K562 (cell line): Measurements from ENCODE around the gene BMAL1. TPM values are rescaled to one million over a fixed set of nuclear protein-coding genes. Genes with fewer than 3 reads are reported as not detected.

Experiments used
- ATAC-seq: fragments of 200-7000 bp; cut with Tn5 transposase; 3 replicates; pipeline ENCODE4 v1.9.1; 2020; ENCODE audit warnings: moderate library complexity
- BruUV-seq: library from RNA; stranded (reverse); fragments of 400-500 nt; replicated peaks from 2 replicates; lab custom pipeline; 2021; lab: Mats Ljungman, UMichigan
- CTCF ChIA-PET: fragments of 300-600 bp; formaldehyde crosslinking; extraction: SDS; loops from one replicate; lab custom pipeline; 2021; ENCODE audit warnings: low intra/inter-chr PET ratio; lab: Yijun Ruan, JAX
- POLR2A ChIA-PET: fragments of 300-600, 350-650 bp; sonication (Branson Sonifier 250); formaldehyde crosslinking; extraction: SDS; loops from one replicate; lab custom pipeline; 2021; ENCODE audit warnings: antibody characterized with exemption, inconsistent platforms; lab: Yijun Ruan, JAX
- DNase-seq, 4 experiments: peaks; one replicate each; pipeline versions ENCODE4 v3.0.0 to v3.0.0-alpha.2; 2011 to 2018; ENCODE audit warnings: low spot score in 3 of 4, mixed read lengths in 3 of 4; ENCODE audit errors: extremely low read depth in 1 of 4
- FAIRE-seq: peaks from 2 replicates; lab custom pipeline; 2011; peaks lifted over from hg19 to GRCh38; lab: Jason Lieb, UNC
- H2AFZ ChIP-seq: 2 replicates; pipeline ENCODE4 v1.6.0; 2011; ENCODE audit warnings: low read depth, low read length, control low read depth, inconsistent platforms
- H3K27ac ChIP-seq: fragments of 200-600 bp; 3 replicates; pipeline ENCODE4 v1.8.0; 2011; ENCODE audit warnings: low read depth, mild to moderate bottlenecking, control low read depth, inconsistent platforms, low read length, moderate library complexity, mixed read lengths; ENCODE audit errors: extremely low read depth
- H3K27me3 ChIP-seq, 2 experiments: fragments of 300-600 bp in 1 of 2; 2 replicates in 1 of 2; 3 replicates in 1 of 2; pipeline versions ENCODE4 v1.6.0 to v1.8.0; 2011; ENCODE audit warnings: inconsistent platforms in 2 of 2, low read length in 2 of 2, mild to moderate bottlenecking in 1 of 2, mixed read lengths in 1 of 2, moderate library complexity in 1 of 2; ENCODE audit not compliant: control insufficient read depth in 2 of 2, insufficient read depth in 2 of 2
- H3K36me3 ChIP-seq: fragments of 300-600 bp; 3 replicates; pipeline ENCODE4 v1.8.0; 2011; ENCODE audit warnings: mild to moderate bottlenecking, low read length, inconsistent platforms; ENCODE audit not compliant: control insufficient read depth, insufficient read depth
- H3K4me1 ChIP-seq, 2 experiments: fragments of 200-600 bp in 1 of 2; replicated peaks in 1 of 2; 2 replicates in 1 of 2; 3 replicates in 1 of 2; pipeline versions ENCODE4 v1.5.1 to v1.8.0; 2011; ENCODE audit warnings: inconsistent platforms in 2 of 2, low read length in 2 of 2, mild to moderate bottlenecking in 1 of 2, mixed read lengths in 1 of 2, moderate library complexity in 1 of 2; ENCODE audit not compliant: control insufficient read depth in 2 of 2, insufficient read depth in 2 of 2
- H3K4me2 ChIP-seq: 2 replicates; pipeline ENCODE4 v1.6.1; 2011; ENCODE audit warnings: low read length, control low read depth, inconsistent platforms, mixed read lengths; ENCODE audit not compliant: insufficient read depth
- H3K4me3 ChIP-seq: fragments of 200-600 bp; sonication (generic), shearing (Covaris generic); 2 replicates; pipeline ENCODE4 v1.5.1; 2016; ENCODE audit warnings: control low read depth, inconsistent platforms
- H3K79me2 ChIP-seq: fragments of 200-600 bp; 3 replicates; pipeline ENCODE4 v1.8.0; 2011; ENCODE audit warnings: low read length, inconsistent platforms; ENCODE audit not compliant: control insufficient read depth, insufficient read depth
- H3K9ac ChIP-seq, 2 experiments: 2 replicates each; pipeline versions ENCODE4 v1.6.0 to v1.6.1; 2011; ENCODE audit warnings: low read depth in 2 of 2, low read length in 2 of 2, control low read depth in 1 of 2, inconsistent platforms in 1 of 2, mild to moderate bottlenecking in 1 of 2, mixed read lengths in 1 of 2; ENCODE audit not compliant: insufficient read depth in 1 of 2
- H3K9me1 ChIP-seq: one replicate; pipeline ENCODE4 v1.6.0; 2011; ENCODE audit warnings: inconsistent platforms, mild to moderate bottlenecking, low read length, moderate library complexity; ENCODE audit not compliant: control insufficient read depth, insufficient read depth
- H3K9me3 ChIP-seq: replicated peaks from 2 replicates; pipeline ENCODE4 v1.5.1; 2011; ENCODE audit warnings: low read depth, low read length, inconsistent platforms; ENCODE audit not compliant: control insufficient read depth, insufficient read depth
- H4K20me1 ChIP-seq: replicated peaks from 2 replicates; pipeline ENCODE4 v1.6.1; 2011; ENCODE audit warnings: low read length, inconsistent platforms, mixed read lengths; ENCODE audit not compliant: control insufficient read depth, insufficient read depth
- ARID1B ChIP-seq: fragments of 450-650 bp; IDR thresholded peaks from 2 replicates; pipeline ENCODE4 v1.6.1; 2016; ENCODE audit warnings: antibody characterized with exemption, mild to moderate bottlenecking, inconsistent platforms
- CEBPG ChIP-seq, 3 experiments: fragments of 200-800 bp in 1 of 3; sonication (Bioruptor generic) in 1 of 3; sonication (generic) in 1 of 3; formaldehyde crosslinking in 1 of 3; IDR thresholded peaks in 2 of 3; conservative IDR thresholded peaks in 1 of 3; 2 replicates each; pipeline versions ENCODE4 v1.6.1 to v1.8.0; 2016 to 2022; ENCODE audit warnings: missing compliant biosample characterization in 2 of 3, missing genetic modification characterization in 2 of 3, mild to moderate bottlenecking in 1 of 3, missing genetic modification reagents in 1 of 3
- DPF2 ChIP-seq: fragments of 450-650 bp; IDR thresholded peaks from 2 replicates; pipeline ENCODE4 v1.6.1; 2016
- ETV1 ChIP-seq: fragments of 450-650 bp; conservative IDR thresholded peaks from 2 replicates; pipeline ENCODE4 v1.6.1; 2016; ENCODE audit warnings: missing genetic modification characterization, control low read depth, low read depth, missing compliant biosample characterization
- FOSL1 ChIP-seq: fragments of 200-800 bp; sonication (Bioruptor generic); conservative IDR thresholded peaks from 2 replicates; pipeline ENCODE4 v1.6.1; 2016; ENCODE audit warnings: missing genetic modification characterization, missing compliant biosample characterization
- JUN ChIP-seq, 2 experiments: sonication (generic) in 1 of 2; formaldehyde crosslinking in 1 of 2; IDR thresholded peaks; 2 replicates each; pipeline versions ENCODE4 v1.6.1 to v1.8.0; 2012 to 2022; ENCODE audit warnings: borderline replicate concordance in 2 of 2, mild to moderate bottlenecking in 2 of 2, improper control_type of control experiment in 1 of 2, low read depth in 1 of 2, low read length in 1 of 2, missing genetic modification reagents in 1 of 2
- JUND ChIP-seq, 2 experiments: IDR thresholded peaks; 2 replicates in 1 of 2; 3 replicates in 1 of 2; pipeline ENCODE4 v1.6.1; 2011; ENCODE audit warnings: borderline replicate concordance in 2 of 2, low read depth in 2 of 2, low read length in 2 of 2, improper control_type of control experiment in 1 of 2, missing biosample characterization in 1 of 2, missing genetic modification characterization in 1 of 2, missing genetic modification reagents in 1 of 2
- MAFG ChIP-seq: fragments of 450-650 bp; conservative IDR thresholded peaks from 2 replicates; pipeline ENCODE4 v1.6.1; 2016; ENCODE audit warnings: missing genetic modification characterization, missing compliant biosample characterization
- NFE2 ChIP-seq: IDR thresholded peaks from 2 replicates; pipeline ENCODE4 v1.6.1; 2014; ENCODE audit warnings: antibody characterized with exemption, low read depth
- PHB ChIP-seq: fragments of 250-450 bp; sonication (Bioruptor Pico); IDR thresholded peaks from 2 replicates; pipeline ENCODE4 v1.5.0; 2021
- RCOR1 ChIP-seq, 2 experiments: IDR thresholded peaks; 2 replicates each; pipeline ENCODE4 v1.6.1; 2012; ENCODE audit warnings: low read depth in 2 of 2, low read length in 2 of 2, borderline replicate concordance in 1 of 2, improper control_type of control experiment in 1 of 2
- SMARCA4 ChIP-seq: fragments of 450-650 bp; IDR thresholded peaks from 2 replicates; pipeline ENCODE4 v1.6.1; 2016
- SMARCE1 ChIP-seq: fragments of 450-650 bp; IDR thresholded peaks from 2 replicates; pipeline ENCODE4 v1.7.1; 2016; ENCODE audit warnings: mild to moderate bottlenecking
- ZNF133 ChIP-seq: fragments of 250-450 bp; sonication (Bioruptor Pico); IDR thresholded peaks from 2 replicates; pipeline ENCODE4 v1.4.0; 2020; ENCODE audit warnings: mild to moderate bottlenecking
- ZSCAN29 ChIP-seq: fragments of 450-650 bp; IDR thresholded peaks from 2 replicates; pipeline ENCODE4 v1.6.1; 2017
- WGBS: fragments of 100-300 bp; shearing (Covaris generic); methylation state at CpG from one replicate; pipeline ENCODE4 v1.1.6; 2016; ENCODE audit warnings: low coverage, mixed read lengths; ENCODE audit not compliant: insufficient coverage; ENCODE audit errors: missing lambda C conversion rate; 5-methylcytosine and 5-hydroxymethylcytosine counted together
- in situ Hi-C: fragments of 300-500 bp; cut with MboI; formaldehyde crosslinking; loops from 4 replicates; pipeline ENCODE4 v1.15.0; 2018; ENCODE audit warnings: inconsistent platforms, mixed read lengths
- intact Hi-C: fragments of 100-400 bp; cut with micrococcal nuclease; formaldehyde crosslinking; loops from 2 replicates; pipeline ENCODE4 v1.14.2; 2022
- polyA plus RNA-seq, 8 experiments: library from polyadenylated mRNA; depleted of rRNA in 4 of 8; stranded (reverse) in 5 of 8; unstranded in 3 of 8; fragments of >200 nt; fragmentation: Nextera tagmentation in 2 of 8; fragmentation: Illumina TruSeq in 1 of 8; extraction: Ambion mirVana in 2 of 8; extraction: Trizol in 1 of 8; gene quantifications; 2 replicates each; pipeline versions ENCODE4 v1.2.1 to v1.2.3, GENCODE V29; 2011 to 2014; ENCODE audit warnings: inconsistent platforms in 1 of 8, missing spikeins in 1 of 8
- total RNA-seq, 7 experiments: library from RNA; depleted of rRNA in 6 of 7; stranded (reverse); fragments of >200 nt in 6 of 7; fragmentation: Illumina TruSeq in 2 of 7; extraction: Trizol in 2 of 7; gene quantifications; 2 replicates each; pipeline versions ENCODE4 v1.2.1 to v1.2.3, GENCODE V29; 2011 to 2021; ENCODE audit warnings: low replicate concordance in 1 of 7
- TF ChIP-seq, protein P1 (sequence below), 2 experiments: fragments of 450-650 bp in 1 of 2; sonication (generic) in 1 of 2; formaldehyde crosslinking in 1 of 2; IDR thresholded peaks in 1 of 2; conservative IDR thresholded peaks in 1 of 2; 2 replicates each; pipeline versions ENCODE4 v1.6.1 to v1.8.1; 2016 to 2023; ENCODE audit warnings: mild to moderate bottlenecking in 2 of 2, moderate library complexity in 2 of 2, inconsistent platforms in 1 of 2, missing genetic modification reagents in 1 of 2

Gene BMAL1
- total and polyA plus RNA-seq, 9 of the 15 experiments (the other 6 are each of a cell fraction or from before 2014, with no cell fraction given), result 0.14 to 2.4 (median 0.64) TPM

DNA sequence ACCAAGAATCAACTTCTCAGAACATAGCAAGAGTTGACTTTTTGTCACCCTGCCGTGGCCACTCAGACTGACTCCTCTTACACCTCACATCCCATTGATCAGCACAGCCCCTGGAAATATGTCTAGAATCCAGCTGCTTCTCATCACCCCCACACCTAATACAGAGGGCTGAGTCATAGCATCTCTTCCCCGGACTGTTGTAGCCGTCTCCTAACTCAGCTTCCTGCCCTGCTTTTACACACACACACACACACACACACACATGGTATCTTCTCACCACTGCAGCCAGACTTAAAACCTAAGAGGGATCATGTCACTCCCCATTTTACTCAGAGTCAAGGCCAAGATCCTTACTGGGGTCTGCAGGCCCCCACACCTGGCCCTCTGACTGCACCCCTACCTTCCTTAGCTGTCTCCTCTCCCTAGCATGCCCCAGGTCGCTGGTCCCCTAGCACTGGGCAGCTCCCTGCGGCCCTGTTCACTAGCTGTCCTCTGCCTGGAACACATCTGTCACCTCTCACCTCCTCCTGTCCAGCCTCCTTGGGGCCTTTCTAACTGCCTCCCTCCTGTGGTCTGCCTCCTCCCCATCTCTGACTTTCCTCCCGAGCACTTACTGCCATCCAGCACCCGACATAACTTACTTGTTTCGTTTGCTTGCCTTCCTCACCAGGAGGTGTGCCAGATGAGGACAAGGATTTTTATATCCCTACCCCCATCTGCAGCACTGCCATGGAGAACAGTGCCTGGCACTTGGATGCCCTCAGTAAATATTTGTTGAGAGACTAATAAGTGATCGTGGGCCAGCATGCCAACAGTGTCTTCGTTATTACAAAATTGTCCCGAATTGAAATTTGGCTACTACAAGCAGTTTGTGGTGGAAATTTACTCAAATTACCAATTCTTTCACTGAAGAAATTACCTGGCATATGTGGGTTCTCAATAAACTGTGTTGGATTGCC, 61.9 kb downstream of the BMAL1 start:
- Histone ChIP-seq H3K4me1 (peaks cover 0 to 7% of the 10 kb centered on the region in 2 experiments; a peak in 1 of 5 replicates), H3K79me2 (no peaks in the 10 kb centered on the region), H3K4me2 (no peak overlapping the region), H4K20me1 (0 out of 2 replicates have a peak, but pooled peaks cover 7% of the 10 kb centered on the region), H3K9ac (no peak overlapping the region), H2AFZ (no peak overlapping the region), H3K4me3 (no peak overlapping the region), H3K27ac (no peak overlapping the region), H3K36me3 (no peaks in the 10 kb centered on the region), H3K27me3 (peaks cover 0 to 18% of the 10 kb centered on the region in 2 experiments; a peak in 2 of 5 replicates), H3K9me3 (no peaks in the 10 kb centered on the region), H3K9me1 (no peaks in the 10 kb centered on the region)
- POLR2A ChIA-PET, result interaction anchor here (0.8 to 1.0 kb wide), 2 partner anchors 10 to 685 kb away, joined by 3 to 5 read pairs; no protein-coding TSS in a partner anchor
- BruUV-seq, result no TSS peak
- TF ChIP-seq ARID1B, result peak; percentile 54
- TF ChIP-seq RCOR1 (IDR thresholded peaks at IDR 0.05; ENCODE audit: borderline replicate concordance in 1 of 2, low read depth in 2 of 2, low read length in 2 of 2), result 0 out of 4 replicates have a peak, but pooled peaks of 1 of the 2 experiments have one; percentile 3
- no peak for TF ChIP-seq ZSCAN29
- 0 out of 2 replicates have a peak, but pooled peaks have one; percentile 10 for TF ChIP-seq MAFG (tag)
- TF ChIP-seq JUND (IDR thresholded peaks at IDR 0.05; ENCODE audit: borderline replicate concordance, low read depth, low read length), result peak; percentile 49; the same call in 1 of the 2 replicates
- TF ChIP-seq JUND (tag; IDR thresholded peaks at IDR 0.05; ENCODE audit: borderline replicate concordance, low read depth, low read length), result peak; percentile 44; the same call in 1 of the 3 replicates
- TF ChIP-seq SMARCA4, result peak; percentile 32; the same call in 1 of the 2 replicates
- TF ChIP-seq ZNF133 (CRISPR knock-in tag), result no peak
- TF ChIP-seq NFE2, result peak; percentile 16; the same call in 1 of the 2 replicates
- TF ChIP-seq FOSL1 (tag), result 0 out of 2 replicates have a peak, but pooled peaks have one; percentile 16
- TF ChIP-seq, protein P1, sequence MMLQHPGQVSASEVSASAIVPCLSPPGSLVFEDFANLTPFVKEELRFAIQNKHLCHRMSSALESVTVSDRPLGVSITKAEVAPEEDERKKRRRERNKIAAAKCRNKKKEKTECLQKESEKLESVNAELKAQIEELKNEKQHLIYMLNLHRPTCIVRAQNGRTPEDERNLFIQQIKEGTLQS (IDR thresholded peaks at IDR 0.05), result peak; percentile 55; the same call in 1 of the 2 replicates
- TF ChIP-seq, protein P1 (CRISPR knock-in tag; conservative IDR thresholded peaks at IDR 0.05), result no peak
- no peak for TF ChIP-seq CEBPG (CRISPR knock-in tag; IDR thresholded peaks at IDR 0.05)
- TF ChIP-seq CEBPG (tag; conservative IDR thresholded peaks at IDR 0.05 in 1 of 2, IDR thresholded peaks at IDR 0.05 in 1 of 2), result no peak
- no peak for TF ChIP-seq PHB (CRISPR knock-in tag)
- TF ChIP-seq JUN (IDR thresholded peaks at IDR 0.05; ENCODE audit: borderline replicate concordance, low read depth, low read length), result peak; percentile 30; the same call in 1 of the 2 replicates
- TF ChIP-seq JUN (CRISPR knock-in tag; IDR thresholded peaks at IDR 0.05; ENCODE audit: borderline replicate concordance), result no peak
- 0 out of 2 replicates have a peak, but pooled peaks have one; percentile 24 for TF ChIP-seq SMARCE1
- peak; percentile 51 for TF ChIP-seq ETV1
- TF ChIP-seq DPF2, result peak; percentile 26; the same call in 1 of the 2 replicates
- peak in 2 of 4 experiments; percentile 20 to 26 for DNase-seq
- CTCF ChIA-PET, result no interaction called here
- in situ Hi-C loops (loop anchor here (10.0 kb wide), 3 partner anchors 135 to 425 kb away; no protein-coding TSS in a partner anchor), intact Hi-C loops (loop anchor here (10.0 kb wide), 1 partner anchor 375 kb away; no protein-coding TSS in a partner anchor)
- no peak for FAIRE-seq
- ATAC-seq, result peak; percentile 66
- WGBS, result 10% methylated on average over 11 of the region's 11 CpGs
